Common myeloid progenitor, CD34-positive (primary cell): ENCODE results near the gene SSB.
A peak's percentile ranks its signal among the peaks of the same experiment; 100 is the strongest.

Source experiments
- CTCF ChIA-PET: fragments of 350-600 bp; sonication (Branson Sonifier 250); formaldehyde crosslinking; loops from one replicate; lab custom pipeline; 2021; ENCODE audit warnings: antibody characterized with exemption; lab: Charles Lee
- POLR2A ChIA-PET: fragments of 350-600 bp; sonication (Branson Sonifier 250); formaldehyde crosslinking; loops from one replicate; lab custom pipeline; 2021; ENCODE audit warnings: antibody characterized with exemption; lab: Charles Lee
- DNase-seq, 3 donors: peaks; one replicate each; pipeline versions ENCODE4 v3.0.0 to v3.0.0-alpha.2; 2013
- H3K27ac ChIP-seq, 2 experiments: 1 replicate in 1 of 2; 2 replicates in 1 of 2; pipeline ENCODE4 v1.7.0; 2013; ENCODE audit warnings: inconsistent platforms in 2 of 2, low read length in 2 of 2, mild to moderate bottlenecking in 2 of 2, low read depth in 1 of 2, moderate library complexity in 1 of 2; ENCODE audit not compliant: severe bottlenecking in 2 of 2, insufficient read depth in 1 of 2, poor library complexity in 1 of 2
- H3K27me3 ChIP-seq, 5 experiments: replicated peaks in 2 of 5; 1 replicate in 3 of 5; 2 replicates in 2 of 5; pipeline versions ENCODE4 v1.6.1 to v1.7.0; 2013; ENCODE audit warnings: low read length in 4 of 5, mild to moderate bottlenecking in 2 of 5, moderate library complexity in 2 of 5, inconsistent platforms in 1 of 5; ENCODE audit not compliant: insufficient read depth in 5 of 5, control insufficient read depth in 4 of 5
- H3K36me3 ChIP-seq, 4 experiments: 1 replicate in 2 of 4; 2 replicates in 2 of 4; pipeline versions ENCODE4 v1.6.1 to v1.7.0; 2013; ENCODE audit warnings: low read length in 3 of 4, control low read depth in 1 of 4, mild to moderate bottlenecking in 1 of 4; ENCODE audit not compliant: control insufficient read depth in 4 of 4, insufficient read depth in 4 of 4
- H3K4me1 ChIP-seq, 4 experiments: 1 replicate in 3 of 4; 2 replicates in 1 of 4; pipeline versions ENCODE4 v1.6.1 to v1.7.1; 2013; ENCODE audit warnings: low read length in 3 of 4, mild to moderate bottlenecking in 3 of 4, control low read depth in 1 of 4, inconsistent platforms in 1 of 4, moderate library complexity in 1 of 4; ENCODE audit not compliant: control insufficient read depth in 4 of 4, insufficient read depth in 4 of 4; ENCODE audit errors: control extremely low read depth in 1 of 4
- H3K4me3 ChIP-seq, 7 experiments: 1 replicate in 4 of 7; 2 replicates in 3 of 7; pipeline versions ENCODE4 v1.5.1 to v1.7.0; 2013; ENCODE audit warnings: mild to moderate bottlenecking in 7 of 7, low read length in 6 of 7, moderate library complexity in 6 of 7, inconsistent platforms in 2 of 7, low read depth in 2 of 7, control low read depth in 1 of 7; ENCODE audit not compliant: insufficient read depth in 4 of 7, control insufficient read depth in 1 of 7; ENCODE audit errors: extremely low read depth in 1 of 7
- H3K9me3 ChIP-seq, 5 experiments: 1 replicate in 4 of 5; 2 replicates in 1 of 5; pipeline versions ENCODE4 v1.6.1 to v1.7.1; 2013; ENCODE audit warnings: low read length in 4 of 5, mild to moderate bottlenecking in 2 of 5, inconsistent platforms in 1 of 5, low read depth in 1 of 5, moderate library complexity in 1 of 5; ENCODE audit not compliant: control insufficient read depth in 4 of 5, insufficient read depth in 2 of 5; ENCODE audit errors: control extremely low read depth in 1 of 5
- WGBS: methylation state at CpG from one replicate; pipeline ENCODE4 v1.1.5; 2013; ENCODE audit not compliant: insufficient coverage; 5-methylcytosine and 5-hydroxymethylcytosine counted together

SSB gene

GRCh38 chr2:169824373-169825333 lies 26.0 kb downstream of the SSB start, which contains the start of gene METTL5:
Gene METTL5 (minus strand): TSS chr2:169824905. CDS start chr2:169824597, 308 bp downstream.
- Histone ChIP-seq H3K27me3 (no peaks in the 10 kb centered on the region), H3K27ac (peak within 1 kb of the TSS; percentile 66 to 86), H3K9me3 (no peaks in the 10 kb centered on the region), H3K4me1 (peaks cover 10 to 44% (median 33%) of the 10 kb centered on the region in 4 experiments), H3K4me3 (peak within 1 kb of the TSS; percentile 81 to 92 (median 89)), H3K36me3 (peaks cover 4 to 9% (median 9%) of the 10 kb centered on the region in 4 experiments)
- under 1% methylated on average over 47 of the region's 61 CpGs for WGBS
- ChIA-PET POLR2A (interaction anchor here (0.7 kb wide), 1 partner anchor 1129 kb away, joined by 3 read pairs; no protein-coding TSS in a partner anchor), CTCF (interaction anchor here (0.5 to 2.7 kb wide), 13 partner anchors 9 to 262 kb away, joined by 3 to 12 read pairs (median 3); no protein-coding TSS in a partner anchor)
- peak; percentile 77 to 79 (median 78) for DNase-seq

GRCh38 chr2:169827272-169828140 lies 28.8 kb downstream of the SSB start, which contains the start of gene UBR3:
Gene UBR3 (plus strand): TSS chr2:169827454. CDS start chr2:169827508, 54 bp downstream.
- DNase-seq, result peak; percentile 93
- POLR2A ChIA-PET, result interaction anchor here (0.5 to 1.2 kb wide), 2 partner anchors 76 to 101 kb away, joined by 3 read pairs; no protein-coding TSS in a partner anchor
- no peaks in the 10 kb centered on the region for H3K36me3 ChIP-seq
- H3K4me1 ChIP-seq, result peaks cover 10 to 43% (median 33%) of the 10 kb centered on the region in 4 experiments
- H3K27ac ChIP-seq, result peak within 1 kb of the TSS; percentile 50 to 73
- H3K27me3 ChIP-seq, result no peaks in the 10 kb centered on the region
- peak within 1 kb of the TSS; percentile 75 to 96 (median 82) for H3K4me3 ChIP-seq
- CTCF ChIA-PET, result interaction anchor here (0.5 to 1.8 kb wide), 8 partner anchors 9 to 128 kb away, joined by 3 to 8 read pairs (median 3); no protein-coding TSS in a partner anchor
- under 1% methylated on average over 87 of the region's 104 CpGs for WGBS
- no peaks in the 10 kb centered on the region for H3K9me3 ChIP-seq

GRCh38 chr2:169828141-169828811 lies 29.6 kb downstream of the SSB start:
- ChIA-PET CTCF (interaction anchor here (0.6 to 1.8 kb wide), 7 partner anchors 12 to 55 kb away, joined by 3 to 8 read pairs (median 3); no protein-coding TSS in a partner anchor), POLR2A (interaction anchor here (0.5 to 0.6 kb wide), 2 partner anchors 75 to 1948 kb away, joined by 3 read pairs; no protein-coding TSS in a partner anchor)
- Histone ChIP-seq H3K4me3 (peak overlapping the region; percentile 75 to 96 (median 82)), H3K4me1 (peaks cover 10 to 36% (median 27%) of the 10 kb centered on the region in 4 experiments), H3K27me3 (no peaks in the 10 kb centered on the region), H3K27ac (peak overlapping the region; percentile 50 to 73), H3K9me3 (no peaks in the 10 kb centered on the region), H3K36me3 (no peaks in the 10 kb centered on the region)
- WGBS, result 3% methylated on average over 13 of the region's 13 CpGs
- peak; percentile 46 to 79 (median 74) for DNase-seq

- H3K27me3 ChIP-seq, result no peaks in the 10 kb centered on the region
- H3K4me1 ChIP-seq, result peaks cover 0 to 1% (median 0%) of the 10 kb centered on the region in 4 experiments
- ChIA-PET POLR2A (interaction anchor here (1.1 kb wide), 1 partner anchor 49 kb away, joined by 3 read pairs; no protein-coding TSS in a partner anchor), CTCF (interaction anchor here (1.0 to 1.1 kb wide), 2 partner anchors 11 to 15 kb away, joined by 3 to 4 read pairs; no protein-coding TSS in a partner anchor)
- DNase-seq, result no peak
- H3K4me3 ChIP-seq, result no peak overlapping the region
- peaks cover 0 to 2% (median 0%) of the 10 kb centered on the region in 4 experiments for H3K36me3 ChIP-seq
- no peak overlapping the region for H3K27ac ChIP-seq
- H3K9me3 ChIP-seq, result no peaks in the 10 kb centered on the region
- WGBS, result no CpG with 5 or more reads among the region's 1 CpG
These were observed 35.7 kb downstream of the SSB start for GRCh38 chr2:169834401-169834800.

- CTCF ChIA-PET, result no interaction called here
- Histone ChIP-seq H3K27ac (no peak overlapping the region), H3K9me3 (no peaks in the 10 kb centered on the region), H3K4me3 (no peak overlapping the region), H3K36me3 (peaks cover 0 to 8% (median 5%) of the 10 kb centered on the region in 4 experiments), H3K27me3 (no peaks in the 10 kb centered on the region), H3K4me1 (no peaks in the 10 kb centered on the region)
- POLR2A ChIA-PET, result no interaction called here
- WGBS, result 100% methylated on average over 2 of the region's 2 CpGs
- DNase-seq, result no peak
These were observed 40.2 kb downstream of the SSB start for GRCh38 chr2:169838743-169839489.
